Measurements from ENCODE around the gene TPCN1. TPM values are rescaled to one million over a fixed set of nuclear protein-coding genes. Genes with fewer than 3 reads are reported as not detected.

Gene TPCN1
- total and polyA plus RNA-seq, 4 donors, result 20.8 to 61.7 (median 30.7) TPM

DNA sequence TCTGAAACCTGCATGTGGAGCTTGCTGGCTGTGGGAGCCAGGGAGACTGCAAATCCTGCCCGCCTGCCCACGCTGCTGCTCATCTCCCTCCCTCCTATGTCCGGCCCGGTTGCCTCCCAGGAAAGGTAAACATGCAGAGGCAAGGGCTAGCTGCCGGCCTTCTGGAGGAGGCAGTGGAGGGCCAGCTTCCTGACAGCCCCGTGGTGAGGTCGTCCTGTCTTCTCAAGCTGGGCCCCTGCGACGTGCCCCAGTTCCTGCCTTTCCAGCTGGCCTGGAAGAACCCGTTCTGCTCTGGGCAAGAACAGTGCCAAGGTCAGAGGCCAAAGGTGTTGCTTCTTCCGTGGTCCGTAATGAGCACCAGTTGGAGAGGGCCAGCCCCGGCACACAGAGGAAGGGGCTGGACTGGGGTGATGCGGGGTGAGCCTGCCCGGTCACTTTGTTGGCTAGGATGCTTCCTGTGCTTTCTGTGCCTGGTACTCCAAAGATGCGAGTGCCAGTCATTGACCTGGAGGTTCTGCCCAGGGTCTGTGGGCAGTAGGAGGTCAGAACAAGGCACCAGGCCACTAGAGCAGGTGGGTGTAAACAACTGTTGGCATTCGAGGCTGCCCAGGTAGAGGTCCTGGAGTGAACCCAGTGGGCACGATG is 25.3 kb downstream of the TPCN1 start:
- peaks cover 0 to 15% (median 4%) of the 10 kb centered on the region in 4 donors for H3K36me3 ChIP-seq (ENCODE audit: control insufficient read depth in 4 of 4, insufficient read depth in 4 of 4, low read length in 4 of 4)
- DNase-seq (peak in 2 of 3 donors; percentile 42 to 46), ATAC-seq (ENCODE audit: insufficient read depth, low FRiP score) (no peak)
- H3K27ac ChIP-seq (ENCODE audit: low read depth in 1 of 2, low read length in 1 of 2), result peak overlapping the region; percentile 74 to 88
- H3K4me3 ChIP-seq, result no peak overlapping the region
- no peaks in the 10 kb centered on the region for H3K27me3 ChIP-seq (ENCODE audit: control insufficient read depth in 3 of 3, insufficient read depth in 3 of 3, low read length in 2 of 3)
- no peaks in the 10 kb centered on the region for H3K9me3 ChIP-seq (ENCODE audit: control insufficient read depth in 4 of 4, insufficient read depth in 3 of 4, low read length in 3 of 4)
- peak overlapping the region in 1 of 2 donors; percentile 63 for H3K9ac ChIP-seq (ENCODE audit: insufficient read depth in 1 of 2, low read length in 2 of 2)
- TF ChIP-seq, protein P1, sequence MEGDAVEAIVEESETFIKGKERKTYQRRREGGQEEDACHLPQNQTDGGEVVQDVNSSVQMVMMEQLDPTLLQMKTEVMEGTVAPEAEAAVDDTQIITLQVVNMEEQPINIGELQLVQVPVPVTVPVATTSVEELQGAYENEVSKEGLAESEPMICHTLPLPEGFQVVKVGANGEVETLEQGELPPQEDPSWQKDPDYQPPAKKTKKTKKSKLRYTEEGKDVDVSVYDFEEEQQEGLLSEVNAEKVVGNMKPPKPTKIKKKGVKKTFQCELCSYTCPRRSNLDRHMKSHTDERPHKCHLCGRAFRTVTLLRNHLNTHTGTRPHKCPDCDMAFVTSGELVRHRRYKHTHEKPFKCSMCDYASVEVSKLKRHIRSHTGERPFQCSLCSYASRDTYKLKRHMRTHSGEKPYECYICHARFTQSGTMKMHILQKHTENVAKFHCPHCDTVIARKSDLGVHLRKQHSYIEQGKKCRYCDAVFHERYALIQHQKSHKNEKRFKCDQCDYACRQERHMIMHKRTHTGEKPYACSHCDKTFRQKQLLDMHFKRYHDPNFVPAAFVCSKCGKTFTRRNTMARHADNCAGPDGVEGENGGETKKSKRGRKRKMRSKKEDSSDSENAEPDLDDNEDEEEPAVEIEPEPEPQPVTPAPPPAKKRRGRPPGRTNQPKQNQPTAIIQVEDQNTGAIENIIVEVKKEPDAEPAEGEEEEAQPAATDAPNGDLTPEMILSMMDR (IDR thresholded peaks at IDR 0.05; ENCODE audit: control extremely low read depth, extremely low read depth), result no peak
- 39 to 71% methylated on average over 16 to 18 of the region's 18 CpGs for WGBS, 2 donors
- H3K4me1 ChIP-seq (ENCODE audit: control insufficient read depth in 5 of 5, insufficient read depth in 5 of 5, low read length in 5 of 5), result peaks cover 3 to 45% (median 24%) of the 10 kb centered on the region in 5 donors

DNA sequence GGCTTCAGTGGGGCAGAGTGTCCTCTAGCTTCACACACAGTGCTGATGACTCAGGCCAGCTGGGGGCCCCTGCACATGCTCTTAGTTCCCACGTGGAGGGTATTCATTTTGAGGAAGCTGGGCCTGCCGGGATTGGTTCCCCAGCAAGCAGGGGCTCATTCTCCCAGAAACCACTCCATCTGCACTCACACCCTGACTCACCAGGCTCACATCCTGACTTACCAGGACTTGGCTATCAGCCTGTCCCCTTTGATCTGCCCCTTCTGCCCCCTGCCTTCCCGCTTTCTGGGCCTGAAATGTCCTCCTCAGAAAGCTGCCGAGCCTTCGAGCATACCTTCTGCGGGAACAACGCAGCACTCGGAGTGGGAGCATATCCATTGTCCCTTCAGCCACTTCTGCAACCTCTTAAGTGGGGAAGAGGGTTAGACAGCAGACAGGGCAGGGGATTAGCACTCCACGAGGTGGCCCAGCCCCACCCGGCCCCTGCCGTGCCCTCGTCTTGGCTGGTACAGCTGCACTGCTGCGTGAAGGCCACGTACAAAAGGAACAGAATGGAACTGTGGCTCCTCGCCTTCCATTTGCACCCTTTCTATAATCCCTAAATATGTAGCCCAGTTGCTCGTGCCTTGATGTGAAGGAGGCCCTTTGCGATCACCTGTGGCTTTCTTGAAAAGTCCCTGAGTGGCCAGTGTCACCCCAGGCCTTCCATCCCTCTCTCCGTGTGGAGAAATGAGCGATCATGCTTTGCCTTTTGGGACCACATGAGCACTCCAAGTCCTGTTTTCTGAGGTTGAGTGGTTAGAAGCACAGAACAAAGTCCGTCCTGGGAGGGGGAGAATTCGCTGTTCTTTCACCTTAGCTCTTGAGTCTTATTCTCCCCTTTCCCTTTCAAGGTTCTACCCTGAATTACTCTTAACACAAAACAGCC is 26.1 kb downstream of the TPCN1 start:
- peak overlapping the region; percentile 74 to 88 for H3K27ac ChIP-seq (ENCODE audit: low read depth in 1 of 2, low read length in 1 of 2)
- no peak overlapping the region for H3K9ac ChIP-seq (ENCODE audit: insufficient read depth in 1 of 2, low read length in 2 of 2)
- DNase-seq, result peak in 1 of 3 donors; percentile 48
- peaks cover 3 to 37% (median 21%) of the 10 kb centered on the region in 5 donors for H3K4me1 ChIP-seq (ENCODE audit: control insufficient read depth in 5 of 5, insufficient read depth in 5 of 5, low read length in 5 of 5)
- peaks cover 0 to 19% (median 2%) of the 10 kb centered on the region in 4 donors for H3K36me3 ChIP-seq (ENCODE audit: control insufficient read depth in 4 of 4, insufficient read depth in 4 of 4, low read length in 4 of 4)
- H3K9me3 ChIP-seq (ENCODE audit: control insufficient read depth in 4 of 4, insufficient read depth in 3 of 4, low read length in 3 of 4), result no peaks in the 10 kb centered on the region
- H3K27me3 ChIP-seq (ENCODE audit: control insufficient read depth in 3 of 3, insufficient read depth in 3 of 3, low read length in 2 of 3), result no peaks in the 10 kb centered on the region
- no peak for ATAC-seq (ENCODE audit: insufficient read depth, low FRiP score)
- TF ChIP-seq, protein P1 (IDR thresholded peaks at IDR 0.05; ENCODE audit: control extremely low read depth, extremely low read depth), result no peak
- 84 to 85% methylated on average over 21 of the region's 21 CpGs for WGBS, 2 donors
- H3K4me3 ChIP-seq, result no peak overlapping the region

DNA sequence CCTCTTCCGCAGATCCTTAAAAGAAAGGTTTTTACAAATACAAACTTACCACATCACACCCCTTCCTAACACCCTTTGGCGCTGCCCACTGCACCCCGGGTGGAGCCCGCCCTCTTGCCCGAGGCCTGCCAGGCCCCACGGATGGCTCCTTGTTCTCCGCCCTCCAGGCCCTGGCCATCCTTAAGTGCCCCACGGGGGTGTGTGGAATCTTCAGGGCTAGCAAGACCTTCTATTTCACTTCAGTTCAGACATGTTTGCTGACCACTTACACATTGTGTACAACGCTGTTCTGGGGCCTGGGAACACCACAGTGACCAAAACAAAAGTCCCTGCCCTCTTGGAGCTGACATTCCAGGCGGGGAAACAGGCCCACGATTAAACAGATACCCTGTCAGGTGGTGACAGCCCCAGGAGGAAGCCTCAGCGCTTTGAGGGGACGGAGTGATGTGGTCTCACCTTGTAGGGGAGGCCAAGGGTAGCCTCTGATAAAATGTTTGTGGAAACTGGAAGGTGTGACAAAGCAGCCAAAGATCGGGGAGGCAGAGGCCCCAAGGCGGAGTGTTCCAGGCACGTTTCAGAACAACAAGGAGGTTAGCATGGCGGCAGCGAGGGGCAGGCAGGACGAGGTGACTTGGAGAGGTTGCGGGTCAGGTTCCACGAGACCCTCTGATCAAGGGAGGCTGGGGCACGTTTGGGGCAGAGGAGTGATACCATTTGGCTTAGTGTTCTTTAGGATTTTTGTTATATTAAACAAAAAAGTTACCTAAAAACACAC is 27.0 kb downstream of the TPCN1 start:
- Histone ChIP-seq H3K4me3 (no peak overlapping the region), H3K27me3 (ENCODE audit: control insufficient read depth in 3 of 3, insufficient read depth in 3 of 3, low read length in 2 of 3) (no peaks in the 10 kb centered on the region), H3K27ac (ENCODE audit: low read depth in 1 of 2, low read length in 1 of 2) (peak overlapping the region in 1 of 2 donors; percentile 1), H3K4me1 (ENCODE audit: control insufficient read depth in 5 of 5, insufficient read depth in 5 of 5, low read length in 5 of 5) (peaks cover 3 to 36% (median 21%) of the 10 kb centered on the region in 5 donors), H3K9me3 (ENCODE audit: control insufficient read depth in 4 of 4, insufficient read depth in 3 of 4, low read length in 3 of 4) (no peaks in the 10 kb centered on the region), H3K36me3 (ENCODE audit: control insufficient read depth in 4 of 4, insufficient read depth in 4 of 4, low read length in 4 of 4) (peaks cover 0 to 17% (median under 1%) of the 10 kb centered on the region in 4 donors), H3K9ac (ENCODE audit: insufficient read depth in 1 of 2, low read length in 2 of 2) (no peak overlapping the region)
- TF ChIP-seq, protein P1 (IDR thresholded peaks at IDR 0.05; ENCODE audit: control extremely low read depth, extremely low read depth), result no peak
- ATAC-seq (ENCODE audit: insufficient read depth, low FRiP score), result no peak
- WGBS, 2 donors, result 87 to 91% methylated on average over 22 of the region's 22 CpGs
- DNase-seq, result no peak
